WTC11 (cell line): Measurements from ENCODE around the gene RRAGA. TPM values are rescaled to one million over a fixed set of nuclear protein-coding genes. Genes with fewer than 3 reads are reported as not detected.

Experiments
- ATF1 ChIP-seq: sonication (generic); formaldehyde crosslinking; IDR thresholded peaks from 2 replicates; pipeline ENCODE4 v1.8.1; 2023; ENCODE audit warnings: mild to moderate bottlenecking, moderate library complexity, missing genetic modification reagents
- CTCF ChIP-seq: fragments of 200-600 bp; IDR thresholded peaks from 2 replicates; pipeline ENCODE4 v1.8.0; 2022; ENCODE audit warnings: antibody characterized with exemption
- ELF4 ChIP-seq: sonication (generic); formaldehyde crosslinking; IDR thresholded peaks from 2 replicates; pipeline ENCODE4 v1.8.1; 2022; ENCODE audit warnings: low read depth, mild to moderate bottlenecking, moderate library complexity, missing genetic modification reagents
- EMX1 ChIP-seq: fragments of 250-450 bp; sonication (Bioruptor Pico); IDR thresholded peaks from 2 replicates; pipeline ENCODE4 v1.8.0; 2021; ENCODE audit warnings: mild to moderate bottlenecking
- ESRRA ChIP-seq: sonication (generic); formaldehyde crosslinking; IDR thresholded peaks from 2 replicates; pipeline ENCODE4 v1.8.1; 2022; ENCODE audit warnings: mild to moderate bottlenecking, missing genetic modification reagents, borderline replicate concordance
- NR1H2 ChIP-seq: sonication (generic); formaldehyde crosslinking; IDR thresholded peaks from 2 replicates; pipeline ENCODE4 v1.9.0; 2021; ENCODE audit warnings: mild to moderate bottlenecking, moderate library complexity, missing genetic modification reagents
- PRDM15 ChIP-seq: sonication (generic); formaldehyde crosslinking; IDR thresholded peaks from 2 replicates; pipeline ENCODE4 v1.8.0; 2022; ENCODE audit warnings: missing genetic modification reagents
- PRRX2 ChIP-seq: fragments of 250-450 bp; sonication (Bioruptor Pico); IDR thresholded peaks from 2 replicates; pipeline ENCODE4 v1.8.0; 2021; ENCODE audit warnings: mild to moderate bottlenecking
- SMAD3 ChIP-seq: sonication (generic); formaldehyde crosslinking; IDR thresholded peaks from 2 replicates; pipeline ENCODE4 v1.8.0; 2022; ENCODE audit warnings: missing genetic modification reagents, mild to moderate bottlenecking, borderline replicate concordance
- SMAD4 ChIP-seq: sonication (generic); formaldehyde crosslinking; IDR thresholded peaks from 2 replicates; pipeline ENCODE4 v1.8.0; 2022; ENCODE audit warnings: mild to moderate bottlenecking, missing genetic modification reagents
- total RNA-seq: library from RNA; stranded (reverse); gene quantifications from 3 replicates; pipeline ENCODE4 v1.2.3, GENCODE V29; 2021
- TF ChIP-seq, protein P1 (sequence below): fragments of 250-450 bp; sonication (Bioruptor Pico); IDR thresholded peaks from 2 replicates; pipeline ENCODE4 v2.1.2; 2022; ENCODE audit warnings: mild to moderate bottlenecking, moderate library complexity
- TF ChIP-seq, protein P2 (sequence below): sonication (generic); formaldehyde crosslinking; IDR thresholded peaks from 2 replicates; pipeline ENCODE4 v1.8.1; 2022; ENCODE audit warnings: mild to moderate bottlenecking, moderate library complexity, missing genetic modification reagents
- TF ChIP-seq, protein P3 (sequence below): sonication (generic); formaldehyde crosslinking; IDR thresholded peaks from 2 replicates; pipeline ENCODE4 v1.8.0; 2023; ENCODE audit warnings: missing genetic modification reagents, mild to moderate bottlenecking, borderline replicate concordance
- TF ChIP-seq, protein P4 (sequence below): sonication (generic); formaldehyde crosslinking; IDR thresholded peaks from 2 replicates; pipeline ENCODE4 v1.8.1; 2022; ENCODE audit warnings: mild to moderate bottlenecking, missing genetic modification reagents, moderate library complexity, borderline replicate concordance

Gene RRAGA
- total RNA-seq, 1 experiment from 2014 or later: 50.1 TPM

DNA sequence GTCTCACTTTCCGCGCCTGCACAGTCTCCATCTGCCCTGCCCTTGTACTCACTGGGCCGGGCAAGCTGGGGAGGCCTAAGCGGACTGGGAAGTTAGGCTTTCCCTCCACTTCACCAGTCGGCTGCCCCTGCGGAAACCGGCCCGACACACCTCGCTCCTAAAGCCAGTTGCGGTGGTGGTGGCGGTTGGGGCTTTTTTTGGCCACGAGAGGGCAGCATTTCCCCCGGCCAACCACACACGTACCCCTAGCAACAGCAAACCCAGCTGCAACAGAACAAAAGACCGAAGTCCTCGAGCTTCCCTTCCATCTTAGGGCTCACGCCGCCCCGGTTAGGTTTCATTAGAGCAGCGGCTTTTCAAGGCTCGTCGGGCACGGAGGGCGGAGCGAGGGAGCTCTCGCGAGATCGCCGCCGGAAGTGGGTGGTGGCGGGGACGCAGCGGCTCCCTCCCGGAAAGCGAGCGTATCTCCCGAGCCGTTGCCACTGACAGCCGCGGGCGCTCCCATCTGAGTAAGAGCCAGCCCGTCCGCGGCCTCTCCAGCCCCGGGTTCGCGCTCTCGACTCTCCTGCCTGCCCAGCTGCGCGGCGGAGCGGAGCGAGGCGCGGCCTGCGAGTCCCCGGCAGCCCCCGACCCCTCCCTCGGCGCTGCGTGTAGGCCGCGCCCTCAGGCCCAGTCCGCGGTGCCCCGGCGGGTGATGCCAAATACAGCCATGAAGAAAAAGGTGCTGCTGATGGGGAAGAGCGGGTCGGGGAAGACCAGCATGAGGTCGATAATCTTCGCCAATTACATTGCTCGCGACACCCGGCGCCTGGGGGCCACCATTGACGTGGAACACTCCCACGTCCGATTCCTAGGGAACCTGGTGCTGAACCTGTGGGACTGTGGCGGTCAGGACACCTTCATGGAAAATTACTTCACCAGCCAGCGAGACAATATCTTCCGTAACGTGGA, at the start of gene RRAGA (continued):
- TF ChIP-seq, protein P1, sequence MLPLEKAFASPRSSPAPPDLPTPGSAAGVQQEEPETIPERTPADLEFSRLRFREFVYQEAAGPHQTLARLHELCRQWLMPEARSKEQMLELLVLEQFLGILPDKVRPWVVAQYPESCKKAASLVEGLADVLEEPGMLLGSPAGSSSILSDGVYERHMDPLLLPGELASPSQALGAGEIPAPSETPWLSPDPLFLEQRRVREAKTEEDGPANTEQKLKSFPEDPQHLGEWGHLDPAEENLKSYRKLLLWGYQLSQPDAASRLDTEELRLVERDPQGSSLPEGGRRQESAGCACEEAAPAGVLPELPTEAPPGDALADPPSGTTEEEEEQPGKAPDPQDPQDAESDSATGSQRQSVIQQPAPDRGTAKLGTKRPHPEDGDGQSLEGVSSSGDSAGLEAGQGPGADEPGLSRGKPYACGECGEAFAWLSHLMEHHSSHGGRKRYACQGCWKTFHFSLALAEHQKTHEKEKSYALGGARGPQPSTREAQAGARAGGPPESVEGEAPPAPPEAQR (CRISPR knock-in tag): no peak
- TF ChIP-seq CTCF (peak; percentile 80), ELF4 (CRISPR knock-in tag) (no peak), EMX1 (CRISPR knock-in tag) (0 out of 2 replicates have a peak, but pooled peaks have one; percentile 60), SMAD3 (CRISPR knock-in tag) (no peak), NR1H2 (CRISPR knock-in tag) (no peak), SMAD4 (CRISPR knock-in tag) (no peak), PRDM15 (no peak; the same call in 1 of the 2 replicates), ATF1 (CRISPR knock-in tag) (no peak), PRRX2 (CRISPR knock-in tag) (no peak), ESRRA (CRISPR knock-in tag) (no peak)
- TF ChIP-seq, protein P2, sequence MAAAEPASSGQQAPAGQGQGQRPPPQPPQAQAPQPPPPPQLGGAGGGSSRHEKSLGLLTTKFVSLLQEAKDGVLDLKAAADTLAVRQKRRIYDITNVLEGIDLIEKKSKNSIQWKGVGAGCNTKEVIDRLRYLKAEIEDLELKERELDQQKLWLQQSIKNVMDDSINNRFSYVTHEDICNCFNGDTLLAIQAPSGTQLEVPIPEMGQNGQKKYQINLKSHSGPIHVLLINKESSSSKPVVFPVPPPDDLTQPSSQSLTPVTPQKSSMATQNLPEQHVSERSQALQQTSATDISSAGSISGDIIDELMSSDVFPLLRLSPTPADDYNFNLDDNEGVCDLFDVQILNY (CRISPR knock-in tag): peak; percentile 71; the same call in 1 of the 2 replicates
- TF ChIP-seq, protein P3, sequence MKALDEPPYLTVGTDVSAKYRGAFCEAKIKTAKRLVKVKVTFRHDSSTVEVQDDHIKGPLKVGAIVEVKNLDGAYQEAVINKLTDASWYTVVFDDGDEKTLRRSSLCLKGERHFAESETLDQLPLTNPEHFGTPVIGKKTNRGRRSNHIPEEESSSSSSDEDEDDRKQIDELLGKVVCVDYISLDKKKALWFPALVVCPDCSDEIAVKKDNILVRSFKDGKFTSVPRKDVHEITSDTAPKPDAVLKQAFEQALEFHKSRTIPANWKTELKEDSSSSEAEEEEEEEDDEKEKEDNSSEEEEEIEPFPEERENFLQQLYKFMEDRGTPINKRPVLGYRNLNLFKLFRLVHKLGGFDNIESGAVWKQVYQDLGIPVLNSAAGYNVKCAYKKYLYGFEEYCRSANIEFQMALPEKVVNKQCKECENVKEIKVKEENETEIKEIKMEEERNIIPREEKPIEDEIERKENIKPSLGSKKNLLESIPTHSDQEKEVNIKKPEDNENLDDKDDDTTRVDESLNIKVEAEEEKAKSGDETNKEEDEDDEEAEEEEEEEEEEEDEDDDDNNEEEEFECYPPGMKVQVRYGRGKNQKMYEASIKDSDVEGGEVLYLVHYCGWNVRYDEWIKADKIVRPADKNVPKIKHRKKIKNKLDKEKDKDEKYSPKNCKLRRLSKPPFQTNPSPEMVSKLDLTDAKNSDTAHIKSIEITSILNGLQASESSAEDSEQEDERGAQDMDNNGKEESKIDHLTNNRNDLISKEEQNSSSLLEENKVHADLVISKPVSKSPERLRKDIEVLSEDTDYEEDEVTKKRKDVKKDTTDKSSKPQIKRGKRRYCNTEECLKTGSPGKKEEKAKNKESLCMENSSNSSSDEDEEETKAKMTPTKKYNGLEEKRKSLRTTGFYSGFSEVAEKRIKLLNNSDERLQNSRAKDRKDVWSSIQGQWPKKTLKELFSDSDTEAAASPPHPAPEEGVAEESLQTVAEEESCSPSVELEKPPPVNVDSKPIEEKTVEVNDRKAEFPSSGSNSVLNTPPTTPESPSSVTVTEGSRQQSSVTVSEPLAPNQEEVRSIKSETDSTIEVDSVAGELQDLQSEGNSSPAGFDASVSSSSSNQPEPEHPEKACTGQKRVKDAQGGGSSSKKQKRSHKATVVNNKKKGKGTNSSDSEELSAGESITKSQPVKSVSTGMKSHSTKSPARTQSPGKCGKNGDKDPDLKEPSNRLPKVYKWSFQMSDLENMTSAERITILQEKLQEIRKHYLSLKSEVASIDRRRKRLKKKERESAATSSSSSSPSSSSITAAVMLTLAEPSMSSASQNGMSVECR (CRISPR knock-in tag): peak; percentile 72; the same call in 1 of the 2 replicates
- TF ChIP-seq, protein P4, sequence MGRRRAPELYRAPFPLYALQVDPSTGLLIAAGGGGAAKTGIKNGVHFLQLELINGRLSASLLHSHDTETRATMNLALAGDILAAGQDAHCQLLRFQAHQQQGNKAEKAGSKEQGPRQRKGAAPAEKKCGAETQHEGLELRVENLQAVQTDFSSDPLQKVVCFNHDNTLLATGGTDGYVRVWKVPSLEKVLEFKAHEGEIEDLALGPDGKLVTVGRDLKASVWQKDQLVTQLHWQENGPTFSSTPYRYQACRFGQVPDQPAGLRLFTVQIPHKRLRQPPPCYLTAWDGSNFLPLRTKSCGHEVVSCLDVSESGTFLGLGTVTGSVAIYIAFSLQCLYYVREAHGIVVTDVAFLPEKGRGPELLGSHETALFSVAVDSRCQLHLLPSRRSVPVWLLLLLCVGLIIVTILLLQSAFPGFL (CRISPR knock-in tag): no peak
